ENCODE data around the gene LRRC42.
A peak's percentile ranks its signal among the peaks of the same experiment; 100 is the strongest.
"Not testable (repeated sequence)": the region's sequence is repeated elsewhere in the genome, so short reads cannot be mapped to it uniquely, and the experiment has no call there.

LRRC42 gene

DNA sequence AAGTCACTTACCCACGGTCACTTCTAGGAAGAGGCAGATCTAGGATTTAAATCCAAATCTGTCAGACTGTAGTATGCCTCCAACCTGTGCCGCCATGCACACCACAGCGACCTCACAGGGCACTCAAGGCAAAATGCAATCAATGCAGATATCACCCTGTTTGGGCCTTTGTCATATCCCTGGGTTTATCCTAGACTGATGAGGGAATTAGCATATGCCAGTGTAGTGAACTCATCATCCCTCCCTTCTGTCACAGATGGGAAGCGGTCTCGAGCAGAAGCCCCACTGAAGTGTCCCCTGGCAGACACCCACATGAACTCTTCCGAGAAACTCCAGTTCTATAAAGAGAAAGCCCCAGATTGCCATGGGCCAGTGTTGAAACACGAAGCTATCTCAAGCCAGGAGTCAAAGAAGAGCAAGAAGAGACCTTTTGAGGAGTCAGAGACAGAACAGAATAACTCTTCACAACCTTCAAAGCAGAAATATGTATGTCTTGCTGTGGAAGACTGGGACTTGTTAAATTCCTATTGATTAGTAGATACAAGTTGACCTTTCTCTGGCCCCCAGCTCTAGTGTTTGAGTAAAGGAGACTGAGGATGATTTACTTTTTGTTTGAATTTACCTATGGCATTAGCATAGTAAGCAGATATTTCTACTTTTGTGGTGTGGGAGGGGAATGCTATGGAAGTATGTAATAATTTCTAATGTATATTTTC is 21.4 kb downstream of the LRRC42 start:
- DNase-seq (ENCODE audit: low spot score) = no peak

DNA sequence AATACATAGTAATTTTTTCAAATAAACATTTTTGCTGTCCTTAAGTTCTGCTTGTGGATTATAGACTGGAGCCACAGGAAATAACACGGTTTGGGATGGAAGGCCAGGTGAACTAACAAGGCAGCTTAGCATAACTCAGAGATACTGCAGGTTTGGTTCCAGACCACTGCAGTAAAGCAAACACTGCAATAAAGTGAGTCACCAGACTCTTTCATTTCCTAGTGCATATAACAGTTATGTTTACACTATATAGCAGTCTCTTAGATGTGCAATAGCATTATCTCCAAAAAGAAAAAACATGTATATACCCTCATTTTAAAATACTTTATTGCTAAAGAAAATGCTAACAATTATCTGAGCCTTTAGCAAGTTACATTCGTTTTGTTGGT is 22.0 kb downstream of the LRRC42 start:
- DNase-seq (ENCODE audit: low spot score) = no peak

DNA sequence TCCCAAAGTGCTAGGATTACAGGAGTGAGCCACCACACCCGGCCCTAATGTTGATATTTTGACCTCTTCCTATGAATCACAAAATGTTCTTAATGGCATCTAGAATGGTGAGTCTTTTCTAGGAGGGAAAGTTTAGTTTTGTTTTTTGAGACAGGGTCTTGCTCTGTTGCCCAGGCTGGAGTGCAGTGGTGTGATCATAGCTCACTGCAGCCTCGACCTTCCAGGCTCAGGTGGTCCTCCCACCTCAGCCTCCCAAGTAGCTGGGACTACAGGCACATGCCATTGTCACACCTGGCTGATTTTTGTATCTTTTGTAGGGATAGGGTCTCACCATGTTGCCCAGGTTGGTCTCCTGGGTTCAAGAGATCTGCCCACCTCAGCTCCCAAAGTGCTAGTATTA is 23.2 kb downstream of the LRRC42 start:
- DNase-seq (ENCODE audit: low spot score) = not testable (repeated sequence)

DNA sequence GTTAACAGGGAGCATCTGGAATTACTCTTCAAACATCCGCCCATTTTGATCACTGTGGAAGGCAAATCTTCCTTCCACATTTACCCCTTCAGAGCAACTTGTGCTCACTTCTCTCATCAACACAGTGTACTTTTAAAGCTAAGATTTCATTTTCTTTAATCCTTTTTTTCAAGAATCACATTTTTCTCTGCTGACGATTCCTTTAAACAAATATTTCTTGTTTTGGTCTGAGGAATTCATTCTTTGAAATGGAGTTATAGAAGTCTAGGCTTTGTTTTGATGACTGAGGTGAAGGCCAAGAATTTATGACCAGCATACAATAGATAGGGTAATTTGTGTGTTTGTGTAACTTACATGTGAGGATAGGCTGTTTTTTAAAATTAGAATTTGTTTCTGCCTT is 25.6 kb downstream of the LRRC42 start:
- no peak for DNase-seq (ENCODE audit: low spot score)

DNA sequence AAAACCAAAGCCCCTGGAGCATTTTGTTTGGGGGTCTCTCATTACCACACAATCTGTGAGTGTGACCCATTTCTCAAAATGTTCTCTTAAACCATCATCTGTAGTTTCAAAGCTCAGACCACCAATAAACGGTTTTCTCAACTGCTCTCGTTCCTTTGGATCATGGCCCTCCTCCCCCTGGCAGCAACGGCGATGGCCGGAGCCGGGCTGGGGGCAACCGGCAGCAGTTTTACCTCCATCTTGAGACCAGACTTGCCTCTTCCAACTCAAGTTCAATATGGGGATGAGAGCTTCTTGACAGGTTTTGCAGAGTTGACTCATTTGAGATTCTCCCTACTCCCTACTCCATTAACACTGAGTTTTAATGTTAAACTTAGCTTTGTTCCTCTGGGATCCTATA is 29.7 kb downstream of the LRRC42 start:
- DNase-seq (ENCODE audit: low spot score) = no peak

DNA sequence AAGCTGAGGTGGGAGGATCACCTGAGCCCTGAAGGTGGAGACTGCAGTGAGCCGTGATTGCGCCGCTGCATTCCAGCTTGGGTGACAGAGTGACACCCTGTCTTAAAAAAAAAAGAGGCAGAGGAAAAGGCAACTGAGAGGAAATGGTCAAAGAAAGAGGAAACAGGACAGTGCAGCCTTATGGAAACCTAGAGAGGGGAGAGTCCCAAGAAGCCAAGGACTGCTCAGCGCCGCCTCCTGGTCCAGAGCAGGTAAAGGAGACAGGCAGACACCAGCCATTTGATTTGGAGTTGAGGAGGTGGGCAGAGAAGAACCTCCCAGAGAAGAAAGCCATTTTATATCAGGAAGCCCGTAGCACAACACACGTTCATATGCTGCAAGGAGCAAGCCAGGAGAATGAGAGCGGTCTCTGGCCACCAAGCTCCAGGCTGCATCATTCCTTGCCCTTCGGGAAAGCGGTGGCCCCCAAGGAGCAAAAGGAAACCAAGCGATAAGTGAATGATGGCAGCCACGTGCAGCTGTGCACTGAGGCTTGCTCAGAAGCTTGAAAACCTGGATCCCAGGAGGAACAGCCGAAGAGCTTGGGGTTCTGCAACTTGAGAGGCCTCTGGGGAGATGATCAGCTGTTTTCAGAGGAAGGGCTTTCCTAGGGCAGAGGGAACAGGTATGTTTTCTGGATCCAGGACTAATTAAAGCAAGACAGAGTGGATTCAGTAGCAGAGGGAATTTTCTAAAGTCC is 33.7 kb downstream of the LRRC42 start:
- DNase-seq (ENCODE audit: low spot score) = no peak

DNA sequence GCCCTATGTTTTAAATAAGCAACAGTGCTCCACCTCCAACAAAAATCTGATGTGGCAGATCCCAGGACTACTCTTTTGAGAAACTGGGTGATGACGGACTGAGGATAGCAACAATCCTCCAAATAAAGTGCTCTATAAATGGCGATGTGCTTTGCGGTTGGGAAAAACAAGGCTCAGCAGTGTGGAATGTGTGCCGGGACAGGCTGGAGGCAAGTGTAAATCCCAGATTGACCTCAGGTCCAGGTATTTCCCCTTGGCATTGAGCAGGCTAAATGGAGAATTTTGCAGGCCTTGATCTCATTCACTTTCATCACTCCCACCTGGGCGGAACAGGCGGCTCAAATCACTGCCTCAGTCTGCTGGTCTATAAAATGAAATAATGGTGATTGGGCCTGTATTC is 35.1 kb downstream of the LRRC42 start:
- DNase-seq (ENCODE audit: low spot score) = no peak

DNA sequence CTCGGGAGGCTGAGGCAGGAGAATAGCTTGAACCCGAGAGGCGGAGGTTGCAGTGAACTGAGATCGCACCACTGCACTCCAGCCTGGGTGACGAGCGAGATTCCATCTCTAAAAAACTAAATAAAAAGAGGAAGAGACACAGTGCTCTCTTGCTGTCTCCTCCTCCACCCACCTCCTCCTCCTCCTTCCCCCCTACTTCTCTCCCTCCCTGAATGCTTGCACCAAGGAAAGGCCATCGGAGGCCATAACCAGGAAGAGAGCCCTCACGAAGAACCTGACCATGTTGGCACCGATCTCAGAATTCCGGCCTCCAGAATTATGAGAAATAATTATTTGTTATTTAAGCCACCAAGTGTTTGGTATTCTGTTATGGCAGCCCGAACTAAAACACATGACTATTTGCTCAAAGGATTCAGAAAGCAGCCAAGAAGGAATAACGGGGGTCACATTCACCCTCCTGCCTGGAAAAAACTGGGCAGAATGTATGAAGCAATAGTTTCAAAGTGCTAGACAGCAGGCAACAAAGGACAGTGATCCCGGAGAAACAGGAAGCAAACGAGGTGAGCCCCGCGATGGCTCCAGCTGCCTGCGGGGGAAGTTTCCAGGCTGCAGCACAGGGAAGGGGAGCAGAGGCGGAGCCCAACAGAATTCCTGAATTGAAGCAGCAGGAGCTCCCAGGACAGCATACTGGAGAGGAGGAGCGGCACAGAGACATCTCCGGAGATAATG is 36.0 kb downstream of the LRRC42 start:
- DNase-seq (ENCODE audit: low spot score) = peak; percentile 20

DNA sequence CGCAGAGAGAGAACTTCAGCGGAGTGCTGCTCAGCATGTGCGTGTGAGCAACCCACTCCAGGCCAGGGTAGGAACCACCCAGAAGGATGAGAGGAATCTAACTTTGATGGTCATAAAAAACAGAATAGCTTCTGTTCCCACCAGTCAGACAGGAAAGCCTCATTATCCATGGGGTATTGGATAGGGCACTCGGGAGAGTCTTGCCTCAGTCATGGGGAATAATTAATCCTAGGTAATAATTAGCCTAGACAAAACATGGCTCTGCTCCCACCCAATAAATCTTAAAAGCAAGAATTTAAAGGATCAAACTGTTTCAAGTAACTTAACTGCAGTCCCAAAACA is 36.6 kb downstream of the LRRC42 start:
- DNase-seq (ENCODE audit: low spot score) = no peak

DNA sequence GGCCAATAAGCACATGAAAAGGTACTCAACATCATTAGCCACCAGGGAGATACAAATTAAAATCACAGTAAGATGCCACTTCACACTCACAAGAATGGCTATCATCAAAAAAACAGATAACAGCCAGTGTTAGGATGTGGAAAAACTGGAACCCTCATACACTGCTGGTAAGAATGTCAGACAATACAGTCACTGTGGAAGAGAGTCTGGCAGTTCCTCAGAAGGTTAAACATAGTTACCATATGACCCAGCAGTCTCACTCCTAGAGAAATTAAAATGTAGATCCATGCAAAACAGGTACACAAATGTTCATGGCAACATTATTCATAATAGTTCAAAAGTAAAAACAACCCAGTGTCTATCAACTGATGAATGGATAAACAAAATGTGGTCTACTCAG is 38.6 kb downstream of the LRRC42 start:
- peak; percentile 43 for DNase-seq (ENCODE audit: low spot score)

DNA sequence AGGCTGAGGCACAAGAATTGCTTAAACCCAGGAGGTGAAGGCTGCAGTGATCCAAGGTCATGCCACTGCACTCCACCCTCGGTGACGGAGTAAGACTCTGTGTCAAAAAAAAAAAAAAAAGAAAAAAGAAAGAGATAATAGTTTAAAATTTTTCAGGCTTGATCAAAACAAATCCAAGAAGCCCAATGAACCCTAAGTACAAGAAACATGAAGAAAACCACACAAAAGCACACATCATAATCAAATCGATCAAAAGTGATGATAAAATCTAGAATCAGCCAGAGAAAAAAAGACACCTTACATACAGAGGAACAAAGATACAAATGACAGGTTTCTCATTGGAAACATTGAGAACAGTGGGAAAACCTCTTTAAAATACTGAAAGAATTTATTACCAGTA is 40.3 kb downstream of the LRRC42 start:
- DNase-seq (ENCODE audit: low spot score) = no peak

DNA sequence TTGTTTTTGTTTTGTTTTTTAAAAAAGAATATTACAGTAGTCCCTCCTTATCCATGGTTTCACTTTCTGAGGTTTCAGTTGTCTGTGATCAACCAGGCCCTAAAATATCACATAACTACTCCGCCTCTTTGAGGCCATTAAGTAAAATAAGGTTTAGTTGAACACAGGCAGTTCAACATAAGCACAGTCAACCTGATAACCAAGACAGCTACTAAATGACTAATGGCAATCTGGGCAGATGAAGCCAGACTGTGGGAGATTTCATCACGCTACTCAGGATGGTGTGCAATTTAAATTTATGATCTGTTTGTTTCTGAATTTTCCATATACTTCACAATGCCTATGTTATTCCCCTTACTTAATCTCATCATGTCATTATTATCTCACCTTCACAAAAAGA is 41.7 kb downstream of the LRRC42 start:
- no peak for DNase-seq (ENCODE audit: low spot score)

DNA sequence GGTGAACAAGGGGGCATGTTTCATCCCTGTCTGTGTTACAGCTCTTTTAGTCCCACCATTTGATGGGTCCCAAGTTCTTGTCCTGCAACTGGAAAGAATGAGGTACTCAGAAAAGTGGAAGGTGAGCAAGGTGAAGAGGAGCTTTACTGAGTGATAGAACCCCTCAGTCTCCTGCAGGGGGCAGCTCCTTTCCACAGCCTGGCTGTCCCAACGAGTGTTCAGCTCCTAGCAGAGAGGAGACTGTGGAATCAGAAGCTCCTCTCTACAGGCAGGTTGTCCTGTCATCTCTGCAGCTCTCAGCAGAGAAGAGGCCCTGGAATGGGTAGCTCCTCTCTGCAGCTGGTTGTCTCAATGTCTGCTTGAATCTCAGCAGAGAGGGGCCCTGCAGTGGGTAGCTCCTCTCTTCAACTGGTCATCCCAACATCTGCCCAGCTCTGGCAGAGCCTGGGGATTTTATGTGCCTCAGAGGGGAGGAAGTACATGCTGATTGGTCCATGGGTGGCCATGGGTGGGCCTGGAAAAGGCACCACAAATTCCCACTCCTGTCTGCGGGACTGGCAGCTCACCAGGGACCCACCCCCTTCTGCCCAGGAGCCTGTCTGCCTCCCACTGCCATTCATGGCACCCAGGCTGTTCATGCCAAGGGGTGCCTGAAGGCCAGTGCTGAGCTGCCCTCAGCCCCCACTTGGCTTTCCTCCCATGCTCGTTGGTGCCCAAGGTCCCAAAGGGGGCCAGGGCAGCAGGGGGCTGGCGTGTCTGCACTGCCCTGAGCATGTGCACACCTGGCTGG is 46.1 kb downstream of the LRRC42 start:
- DNase-seq (ENCODE audit: low spot score) = peak; percentile 31

DNA sequence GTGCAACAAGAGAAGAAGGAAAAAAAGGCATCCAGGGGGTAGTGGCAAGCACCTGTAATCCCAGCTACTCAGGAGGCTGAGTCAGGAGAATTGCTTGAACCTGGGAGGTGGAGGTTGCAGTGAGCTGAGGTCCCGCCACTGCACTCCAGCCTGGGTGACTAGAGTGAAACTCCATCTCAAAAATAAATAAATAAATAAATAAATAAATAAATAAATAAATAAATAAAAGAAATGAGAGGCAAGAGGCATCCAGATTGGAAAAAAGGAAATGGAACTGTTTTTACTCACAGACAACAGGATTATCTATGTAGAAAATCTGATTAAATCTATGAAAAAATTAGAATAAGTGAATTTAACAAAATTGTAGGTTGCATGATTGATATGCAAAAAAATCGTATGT is 48.4 kb downstream of the LRRC42 start:
- DNase-seq (ENCODE audit: low spot score) = not testable (repeated sequence)

DNA sequence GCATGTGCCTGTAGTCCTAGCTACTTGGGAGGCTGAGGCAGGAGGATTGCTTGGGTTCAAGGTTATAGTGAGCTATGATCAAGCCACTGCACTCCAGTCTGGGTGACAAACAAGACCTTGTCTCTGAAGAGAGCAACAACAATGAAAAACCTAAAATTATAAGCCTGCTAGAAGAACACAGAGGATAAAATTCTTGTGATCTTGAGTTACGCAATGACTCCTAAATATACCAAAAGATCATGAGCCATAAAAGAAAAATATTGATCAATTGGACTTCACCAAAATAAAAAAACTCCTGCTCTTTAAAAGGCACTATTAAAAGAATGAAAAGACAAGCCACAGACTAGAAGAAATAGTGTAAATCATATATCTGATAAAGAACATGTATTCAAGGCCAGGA is 49.5 kb downstream of the LRRC42 start:
- no peak for DNase-seq (ENCODE audit: low spot score)

DNA sequence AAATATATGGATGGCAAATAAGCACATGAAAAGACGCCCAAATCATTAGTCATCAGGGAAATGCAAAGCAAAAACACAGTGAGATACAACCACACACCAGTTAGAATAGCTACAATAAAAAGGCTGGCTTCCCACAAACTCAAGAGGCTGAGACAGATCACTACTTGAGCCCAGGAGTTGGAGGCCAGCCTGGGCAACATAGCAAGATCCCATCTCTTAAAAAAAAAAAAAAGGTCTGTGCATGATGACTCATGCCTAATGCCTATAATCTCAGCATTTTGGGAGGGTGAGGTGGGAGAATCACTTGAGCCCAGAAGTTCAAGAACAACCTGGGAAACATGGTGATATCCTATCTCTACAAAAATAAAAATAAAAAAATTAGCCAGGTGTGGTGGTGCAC is 52.1 kb downstream of the LRRC42 start:
- DNase-seq (ENCODE audit: low spot score) = no peak

DNA sequence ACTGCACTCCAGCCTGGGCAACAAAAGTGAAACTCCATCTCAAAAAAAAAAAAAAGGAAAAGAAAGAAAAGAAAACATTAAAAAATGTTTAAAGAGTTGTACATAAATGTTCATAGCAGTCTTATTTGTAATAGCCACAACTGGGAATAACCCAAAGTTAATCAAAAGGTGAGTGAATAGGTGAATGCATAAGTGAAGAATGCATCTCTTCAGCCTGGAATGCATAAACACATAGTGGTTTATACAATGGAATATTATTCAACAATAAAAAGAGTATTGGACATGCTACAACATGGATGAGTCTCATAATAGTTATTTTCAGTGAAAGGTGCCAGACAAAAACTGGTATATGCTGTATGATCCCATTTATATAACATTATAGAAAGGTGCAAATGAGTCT is 53.8 kb downstream of the LRRC42 start:
- no peak for DNase-seq (ENCODE audit: low spot score)

DNA sequence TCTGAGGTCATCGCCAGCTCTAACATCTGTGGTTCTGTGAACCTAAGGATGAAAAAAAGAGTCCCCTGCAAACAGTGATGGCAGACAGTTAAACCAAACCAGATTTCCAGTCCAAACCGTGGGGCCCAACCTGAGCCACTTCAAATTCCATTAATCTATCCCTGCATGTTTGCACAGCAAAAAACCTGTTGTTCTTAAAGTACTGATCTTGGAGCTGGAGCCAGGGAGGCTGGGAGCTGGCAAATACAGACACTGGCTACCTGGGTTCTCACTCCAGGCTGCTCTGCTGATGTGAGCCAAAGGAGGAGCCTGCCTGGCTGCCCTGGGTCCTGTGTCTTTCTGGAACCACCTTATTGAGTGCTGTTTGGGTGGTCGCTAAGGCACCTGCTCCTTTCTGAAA is 55.4 kb downstream of the LRRC42 start:
- DNase-seq (ENCODE audit: low spot score) = no peak

DNA sequence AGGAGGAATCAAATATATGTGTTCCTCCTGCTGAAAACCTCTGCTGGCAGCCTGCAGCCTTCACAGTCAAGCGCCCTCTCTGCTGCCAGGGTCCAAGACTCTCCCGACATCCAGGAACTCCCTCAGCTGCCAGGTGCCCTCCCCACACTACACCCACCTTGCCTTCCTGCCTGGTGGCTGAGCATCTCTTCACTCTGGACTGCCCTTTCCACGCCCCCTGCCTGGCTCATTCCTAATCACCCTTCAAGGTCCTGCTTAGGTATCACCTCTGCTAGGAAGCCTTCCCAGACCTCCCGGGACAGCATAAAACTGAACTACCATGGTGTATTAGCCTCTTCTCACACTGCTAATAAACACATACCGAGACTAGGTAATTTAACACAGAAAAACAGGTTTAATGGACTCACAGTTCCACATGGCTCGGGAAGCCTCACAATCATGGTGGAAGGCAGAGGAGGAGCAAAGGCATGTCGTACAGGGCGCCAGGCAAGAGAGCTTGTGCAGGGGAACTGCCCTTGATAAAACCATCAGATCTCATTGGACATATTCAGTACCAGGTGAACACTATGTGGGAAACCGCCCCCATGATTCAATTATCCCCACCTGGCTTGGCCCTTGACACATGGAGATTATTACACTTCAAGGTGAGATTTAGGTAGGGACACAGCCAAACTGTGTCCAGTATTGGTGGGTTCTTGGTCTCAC is 56.5 kb downstream of the LRRC42 start:
- no peak for DNase-seq (ENCODE audit: low spot score)

DNA sequence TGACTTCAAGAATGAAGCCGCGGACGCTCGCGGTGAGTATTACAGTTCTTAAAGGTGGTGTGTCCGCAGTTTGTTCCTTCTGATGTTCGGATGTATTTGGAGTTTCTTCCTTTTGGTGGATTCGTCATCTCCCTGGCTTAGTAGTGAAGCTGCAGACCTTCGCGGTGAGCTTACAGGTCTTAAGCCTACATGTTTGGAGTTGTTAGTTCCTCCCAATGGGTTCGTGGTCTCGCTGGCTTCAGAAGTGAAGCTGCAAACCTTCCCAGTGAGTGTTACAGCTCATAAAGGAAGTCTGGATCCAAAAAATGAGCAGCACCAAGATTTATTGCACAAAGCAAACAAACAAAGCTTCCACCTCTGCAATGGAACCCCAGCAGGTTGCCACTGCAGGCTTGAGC is 57.1 kb downstream of the LRRC42 start:
- DNase-seq (ENCODE audit: low spot score) = no peak

DNA sequence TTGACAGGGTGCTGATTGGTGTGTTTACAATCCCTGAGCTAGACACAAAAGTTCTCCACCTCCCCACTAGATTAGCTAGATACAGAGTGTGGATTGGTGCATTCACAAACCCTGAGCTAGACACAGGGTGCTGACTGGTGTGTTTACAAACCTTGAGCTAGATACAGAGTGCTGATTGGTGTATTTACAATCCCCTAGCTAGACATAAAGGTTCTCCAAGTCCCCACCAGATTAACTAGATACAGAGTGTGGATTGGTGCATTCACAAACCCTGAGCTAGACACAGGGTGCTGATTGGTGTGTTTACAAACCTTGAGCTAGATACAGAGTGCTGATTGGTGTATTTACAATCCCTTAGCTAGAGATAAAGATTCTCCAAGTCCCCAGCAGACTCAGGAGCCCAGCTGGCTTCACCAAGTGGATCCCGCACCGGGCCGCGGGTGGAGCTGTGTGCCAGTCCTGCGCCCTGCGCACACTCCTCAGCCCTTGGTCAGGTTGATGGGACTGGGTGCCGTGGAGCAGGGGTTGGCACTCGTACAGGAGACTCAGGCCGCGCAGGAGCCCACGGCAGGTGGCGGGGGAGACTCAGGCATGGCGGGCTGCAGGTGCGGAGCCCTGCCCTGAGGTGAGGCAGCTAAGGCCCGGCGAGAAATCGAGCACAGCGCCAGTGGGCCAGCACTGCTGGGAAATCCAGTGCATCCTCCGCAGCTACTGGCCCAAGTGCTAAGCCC is 57.8 kb downstream of the LRRC42 start:
- not testable (repeated sequence) for DNase-seq (ENCODE audit: low spot score)
